Mononuclear cell (primary cell): Measurements from ENCODE around the gene GLOD4. TPM values are rescaled to one million over a fixed set of nuclear protein-coding genes. Genes with fewer than 3 reads are reported as not detected.
"Not testable (repeated sequence)": the region's sequence is repeated elsewhere in the genome, so short reads cannot be mapped to it uniquely, and the experiment has no call there.

Experiments used
- H3K27me3 ChIP-seq: 2 replicates; pipeline ENCODE4 v1.6.0; 2011; ENCODE audit warnings: low read length, control low read depth; ENCODE audit not compliant: insufficient read depth
- H3K4me1 ChIP-seq: 2 replicates; pipeline ENCODE4 v1.5.1; 2011; ENCODE audit warnings: mild to moderate bottlenecking, low read length, control low read depth; ENCODE audit not compliant: insufficient read depth
- H3K4me3 ChIP-seq: 2 replicates; pipeline ENCODE4 v1.5.1; 2011; ENCODE audit warnings: mild to moderate bottlenecking, low read length, moderate library complexity
- H3K9me3 ChIP-seq: 2 replicates; pipeline ENCODE4 v1.5.1; 2011; ENCODE audit warnings: low read depth, mild to moderate bottlenecking, control low read depth, low read length
- total RNA-seq: library from RNA; depleted of rRNA; stranded (reverse); fragments of >200 nt; gene quantifications from one replicate; pipeline ENCODE4 v1.2.3, GENCODE V29; 2012

GLOD4 gene
- total RNA-seq, 1 donor: 58.4 TPM

DNA sequence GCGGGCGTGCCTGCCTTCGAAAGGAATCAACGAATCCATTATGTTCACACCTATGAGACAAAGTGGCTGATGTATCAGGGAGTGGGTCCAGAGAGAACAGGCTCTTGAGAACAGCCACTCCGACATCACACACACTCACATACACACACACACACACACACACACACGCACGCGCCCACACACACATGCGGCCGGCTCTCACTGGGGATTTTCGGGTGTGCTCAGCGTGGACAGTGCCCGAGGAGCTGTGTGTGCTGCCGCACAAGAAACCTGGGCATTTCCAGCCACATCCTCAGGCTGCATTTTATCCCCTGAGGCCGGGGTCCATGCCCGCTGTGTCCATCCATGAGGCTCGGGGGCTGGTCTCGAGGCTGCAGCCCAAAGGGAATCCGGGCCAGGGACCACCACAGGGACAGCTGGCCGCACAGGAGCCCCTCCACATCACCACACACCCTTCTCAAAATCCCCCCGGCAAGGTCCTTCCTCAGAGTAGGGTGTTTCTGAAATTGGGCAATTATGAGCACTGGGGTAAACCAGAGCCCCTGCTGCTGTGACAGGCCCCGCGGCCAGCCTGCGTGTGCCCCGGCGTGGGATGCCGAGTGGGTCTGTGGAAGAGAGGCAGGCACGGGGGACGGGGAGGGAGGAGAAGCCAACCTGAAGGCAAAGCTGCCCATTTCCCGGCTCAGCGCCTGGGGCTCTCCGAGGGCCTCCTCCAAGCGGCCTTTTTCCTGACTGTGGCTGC lies 24.9 kb upstream of the GLOD4 start:
- H3K4me3 ChIP-seq: no peak overlapping the region

DNA sequence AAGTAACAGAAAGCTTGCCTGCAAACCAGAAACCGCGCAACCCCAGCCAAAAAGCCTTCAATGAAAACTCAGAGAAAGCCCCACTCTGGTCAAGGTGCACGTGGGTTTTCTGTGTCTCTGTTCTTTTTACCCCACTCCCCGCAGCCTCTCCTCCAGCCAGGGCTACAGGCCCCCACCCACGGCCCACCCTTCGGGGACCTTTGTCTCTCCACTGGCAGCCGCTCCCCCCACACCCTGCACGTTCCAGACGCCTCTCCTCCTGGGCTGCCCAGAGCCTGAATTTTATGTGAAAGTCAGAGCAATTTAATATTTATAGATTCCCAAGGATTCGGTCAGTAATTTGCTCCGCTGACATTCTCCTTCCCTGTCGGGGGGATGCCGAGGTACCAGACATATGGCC lies 24.3 kb upstream of the GLOD4 start:
- Histone ChIP-seq H3K9me3 (no peaks in the 10 kb centered on the region), H3K4me1 (no peaks in the 10 kb centered on the region), H3K27me3 (no peaks in the 10 kb centered on the region), H3K4me3 (no peak overlapping the region)

More for the DNA sequence above, 24.9 kb upstream of the GLOD4 start:
- Histone ChIP-seq H3K27me3 (no peaks in the 10 kb centered on the region), H3K4me1 (no peaks in the 10 kb centered on the region), H3K9me3 (no peaks in the 10 kb centered on the region)

DNA sequence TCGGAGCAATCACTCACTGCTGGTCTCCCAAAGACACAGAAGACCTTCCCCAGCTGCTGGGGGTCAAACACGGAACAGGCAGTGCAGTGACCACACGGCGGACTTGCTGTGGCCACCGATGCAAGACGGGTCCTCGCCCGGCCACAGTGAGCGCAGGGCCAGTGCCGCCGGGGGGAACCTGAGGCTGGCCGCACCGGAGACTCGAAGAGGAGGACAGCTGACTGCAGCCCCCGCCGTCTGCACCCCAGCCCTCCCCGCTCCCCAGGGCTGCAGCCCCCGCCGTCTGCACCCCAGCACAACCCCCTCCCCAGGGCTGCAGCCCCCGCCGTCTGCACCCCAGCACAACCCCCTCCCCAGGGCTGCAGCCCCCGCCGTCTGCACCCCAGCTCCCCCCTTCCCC lies 23.8 kb upstream of the GLOD4 start:
- H3K4me1 ChIP-seq, H3K4me3 ChIP-seq, H3K9me3 ChIP-seq, H3K27me3 ChIP-seq: not testable (repeated sequence)

DNA sequence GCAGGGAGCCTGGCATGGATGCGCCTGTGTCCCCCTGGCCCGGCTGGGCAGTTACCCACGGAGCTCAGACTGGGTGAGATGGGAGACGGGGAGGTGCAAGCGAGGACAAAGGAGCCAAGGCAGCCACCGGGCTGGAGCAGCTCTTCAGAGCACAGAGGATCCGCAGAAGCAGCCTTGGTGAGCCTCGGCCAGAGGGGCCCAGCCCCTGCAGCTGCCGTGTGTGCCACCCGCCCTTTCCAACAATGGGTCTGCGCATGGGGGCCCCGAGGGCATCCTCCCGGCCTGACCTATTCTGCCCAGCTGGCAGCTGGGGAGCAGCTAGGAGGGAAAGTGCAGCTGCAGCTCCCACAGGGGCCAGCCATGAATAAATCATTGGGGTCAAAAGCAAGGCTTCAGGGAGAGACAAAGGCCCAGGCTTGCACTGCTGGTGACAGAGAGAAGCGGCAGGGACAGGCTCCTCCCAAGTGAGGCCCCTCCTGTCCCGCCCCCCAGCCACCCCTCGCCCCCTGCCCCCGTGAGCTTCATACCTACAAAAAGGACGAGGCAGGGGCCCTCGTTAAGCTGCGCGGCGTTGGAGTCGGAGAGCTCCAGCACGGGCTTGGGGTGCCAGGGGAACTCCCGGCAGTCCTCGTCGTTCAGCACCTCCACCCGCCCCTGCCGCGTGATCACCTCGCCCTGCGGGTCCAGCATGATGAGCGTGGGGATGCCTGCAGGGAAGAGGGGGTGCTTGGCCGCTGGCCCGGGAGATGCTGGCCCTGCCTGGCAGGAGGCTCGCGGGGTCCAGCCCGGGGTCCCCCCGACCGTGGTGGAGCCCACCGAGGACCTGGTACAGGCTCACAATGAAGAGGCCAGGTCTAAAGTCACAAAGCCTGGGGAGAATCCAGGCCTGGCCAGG lies 22.7 kb upstream of the GLOD4 start:
- Histone ChIP-seq H3K4me3 (no peak overlapping the region), H3K9me3 (no peaks in the 10 kb centered on the region), H3K27me3 (no peaks in the 10 kb centered on the region), H3K4me1 (no peaks in the 10 kb centered on the region)

DNA sequence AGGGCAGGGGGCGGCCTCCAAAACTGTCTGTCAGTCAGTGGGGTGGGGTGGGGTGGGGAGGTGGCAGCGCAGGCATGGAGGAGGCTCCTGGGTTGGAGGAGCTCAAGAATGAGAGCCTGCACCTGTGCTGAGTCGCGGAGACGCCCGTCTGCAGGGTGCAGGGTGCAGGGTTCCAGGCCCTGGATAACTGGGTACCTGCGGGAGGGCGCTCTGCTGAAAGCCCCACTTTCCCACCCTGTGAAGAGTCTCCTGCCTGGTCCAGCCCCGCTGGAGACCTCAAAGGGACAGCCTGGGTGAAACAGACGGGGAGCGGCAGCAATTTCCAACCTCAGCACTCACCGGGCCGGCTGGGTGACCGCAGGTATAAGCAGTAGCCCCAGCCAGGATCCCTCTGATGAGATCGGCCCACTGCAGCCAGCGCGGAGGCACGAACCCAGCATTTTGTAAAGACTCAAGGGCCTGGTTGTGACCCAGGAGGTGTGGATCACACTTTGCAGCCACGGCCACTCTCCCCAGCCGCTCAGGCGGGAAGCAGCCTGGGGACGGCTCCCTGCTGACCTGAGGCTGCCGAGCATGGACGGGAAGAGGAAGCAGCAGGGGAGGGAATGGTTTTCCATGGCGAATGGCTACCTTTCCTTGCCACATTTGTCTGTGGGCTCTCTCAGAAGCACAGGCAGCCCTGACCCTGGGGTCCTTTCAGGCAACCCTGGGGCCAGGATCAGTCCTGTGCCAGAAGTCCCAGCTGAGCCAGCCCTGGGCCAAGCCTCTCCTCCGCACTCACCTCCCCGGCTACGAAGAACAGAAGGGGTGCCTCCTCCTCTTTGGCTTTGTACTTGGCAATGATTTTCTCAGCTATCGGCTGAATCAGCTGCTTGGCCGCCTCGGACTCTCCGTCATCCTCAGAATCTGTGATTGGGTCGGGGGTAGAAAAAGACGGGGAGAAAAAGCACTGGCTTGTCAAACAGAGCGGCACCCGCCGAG lies 21.1 kb upstream of the GLOD4 start:
- Histone ChIP-seq H3K9me3 (no peaks in the 10 kb centered on the region), H3K27me3 (no peaks in the 10 kb centered on the region), H3K4me3 (no peak overlapping the region), H3K4me1 (no peaks in the 10 kb centered on the region)

DNA sequence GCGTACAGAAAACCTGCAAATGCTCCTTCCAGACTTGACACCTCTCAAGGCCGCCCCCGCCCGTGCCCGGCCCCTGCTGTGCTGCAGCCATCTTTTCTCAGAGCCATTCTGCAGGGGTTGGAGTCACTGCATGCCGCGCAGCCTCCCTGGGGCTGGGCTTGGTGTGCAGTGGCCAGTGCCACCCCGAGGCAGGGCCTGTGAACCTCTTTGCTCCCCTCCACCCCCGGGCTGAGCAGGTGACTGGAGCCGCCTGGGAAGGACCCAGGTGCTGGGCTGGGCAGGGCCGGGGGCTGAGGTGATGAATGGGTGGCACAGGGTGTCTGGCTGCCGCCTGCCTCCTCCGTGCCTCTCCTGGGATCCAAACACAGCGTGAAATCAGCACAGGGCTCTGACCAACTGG lies 20.4 kb upstream of the GLOD4 start:
- Histone ChIP-seq H3K4me3 (no peak overlapping the region), H3K27me3 (no peaks in the 10 kb centered on the region), H3K9me3 (no peaks in the 10 kb centered on the region), H3K4me1 (no peaks in the 10 kb centered on the region)

DNA sequence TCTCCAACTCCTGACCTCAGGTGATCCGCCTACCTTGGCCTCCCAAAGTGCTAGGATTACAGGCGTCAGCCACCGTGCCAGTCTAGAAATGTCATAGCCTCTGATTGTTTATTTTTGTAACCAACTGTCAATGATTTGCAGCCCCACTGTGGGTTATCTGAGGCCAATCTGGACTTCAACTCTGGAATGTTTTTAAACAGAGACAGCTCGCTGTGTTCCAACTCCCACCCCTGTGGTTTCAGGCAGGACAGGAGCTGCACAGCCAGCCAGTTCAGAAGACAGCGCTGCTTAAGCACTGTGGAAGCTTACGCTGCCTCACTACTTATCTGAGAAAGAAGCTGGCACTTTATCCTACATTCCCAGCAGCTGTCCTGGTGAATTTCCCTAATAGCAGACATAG lies 19.6 kb upstream of the GLOD4 start:
- Histone ChIP-seq H3K4me3 (no peak overlapping the region), H3K27me3 (no peaks in the 10 kb centered on the region), H3K9me3 (no peaks in the 10 kb centered on the region), H3K4me1 (no peaks in the 10 kb centered on the region)

DNA sequence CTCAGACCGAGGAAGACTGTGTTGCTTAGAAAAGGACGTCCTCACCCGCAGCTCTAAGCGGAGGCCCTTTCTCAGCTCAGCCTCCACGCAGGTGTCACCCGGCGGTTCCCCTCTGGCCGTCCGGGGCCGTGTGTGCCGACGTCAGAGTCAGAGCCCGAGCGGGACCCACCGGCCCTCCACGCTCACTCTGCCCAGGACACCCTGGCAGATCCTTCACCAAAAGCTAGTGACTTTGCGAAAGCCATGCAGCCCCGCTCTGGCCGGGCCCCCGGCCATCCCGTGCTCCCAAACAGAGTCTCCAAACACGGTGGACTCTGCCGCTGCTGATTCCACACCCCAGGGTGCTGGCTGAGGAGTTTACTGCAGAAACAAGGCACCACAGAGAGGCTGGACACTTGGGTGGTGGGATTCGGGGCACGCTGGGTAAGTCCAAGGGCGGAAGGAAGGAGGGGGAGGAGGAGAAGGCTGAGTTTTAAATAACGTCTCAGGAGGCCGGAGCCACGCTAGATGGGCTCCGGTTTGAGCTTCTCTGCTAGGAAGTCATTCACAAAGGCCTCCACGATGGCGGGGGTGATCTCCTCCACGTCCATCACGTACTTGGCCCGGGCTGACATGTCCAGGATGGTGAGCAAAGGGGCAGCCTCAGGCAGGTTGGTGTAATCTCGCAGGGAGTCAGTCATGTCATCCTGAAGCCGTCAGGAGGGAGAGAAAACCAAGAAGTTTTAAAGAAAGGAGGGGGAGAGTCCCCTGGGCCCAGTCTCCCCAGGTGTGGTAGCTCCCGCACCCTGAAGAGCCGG lies 18.6 kb upstream of the GLOD4 start:
- H3K27me3 ChIP-seq: no peaks in the 10 kb centered on the region
- no peak overlapping the region for H3K4me3 ChIP-seq
- no peaks in the 10 kb centered on the region for H3K9me3 ChIP-seq
- no peaks in the 10 kb centered on the region for H3K4me1 ChIP-seq

DNA sequence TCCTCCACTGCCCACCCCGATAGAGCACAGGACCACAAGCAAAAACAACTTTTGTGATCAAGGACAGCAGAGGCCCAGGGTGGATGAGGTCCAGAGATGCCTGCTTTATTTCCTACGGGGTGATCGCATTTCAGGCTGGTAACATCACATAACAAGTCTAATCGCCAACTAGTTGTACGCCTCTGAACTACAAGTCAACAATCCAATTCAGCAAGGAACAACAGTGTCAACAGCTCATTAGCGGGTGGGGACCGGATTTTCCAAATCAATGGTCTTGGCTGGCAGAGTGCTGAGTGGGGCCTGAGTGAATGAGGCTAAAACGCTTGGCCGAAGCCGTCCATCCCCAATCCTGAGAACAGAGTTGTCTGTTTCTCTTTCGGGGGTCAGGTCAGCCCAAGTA lies 17.2 kb upstream of the GLOD4 start:
- no peak overlapping the region for H3K4me3 ChIP-seq
- no peaks in the 10 kb centered on the region for H3K27me3 ChIP-seq
- H3K4me1 ChIP-seq: peaks cover 5% of the 10 kb centered on the region
- no peaks in the 10 kb centered on the region for H3K9me3 ChIP-seq

DNA sequence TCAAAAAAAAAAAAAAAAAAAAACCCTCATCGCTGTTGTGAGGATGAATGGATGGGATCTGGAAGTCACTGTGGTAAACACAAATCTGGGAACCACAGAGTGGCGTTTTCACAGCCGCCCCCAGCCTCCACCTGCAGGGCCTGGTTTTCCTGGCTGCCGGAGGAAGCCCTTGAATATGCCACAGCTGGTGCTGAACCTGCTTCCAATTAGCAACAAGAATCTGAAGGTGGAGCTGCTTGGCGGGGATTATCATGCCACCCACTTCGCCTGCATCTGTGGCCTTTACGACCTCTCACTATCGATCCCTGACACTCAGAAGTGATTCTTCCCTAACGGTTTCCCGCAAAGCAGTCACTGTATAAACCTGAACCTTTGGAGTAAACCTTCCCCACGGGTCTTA lies 16.2 kb upstream of the GLOD4 start:
- no peak overlapping the region for H3K4me3 ChIP-seq
- peaks cover 5% of the 10 kb centered on the region for H3K4me1 ChIP-seq
- H3K27me3 ChIP-seq: no peaks in the 10 kb centered on the region
- H3K9me3 ChIP-seq: no peaks in the 10 kb centered on the region

DNA sequence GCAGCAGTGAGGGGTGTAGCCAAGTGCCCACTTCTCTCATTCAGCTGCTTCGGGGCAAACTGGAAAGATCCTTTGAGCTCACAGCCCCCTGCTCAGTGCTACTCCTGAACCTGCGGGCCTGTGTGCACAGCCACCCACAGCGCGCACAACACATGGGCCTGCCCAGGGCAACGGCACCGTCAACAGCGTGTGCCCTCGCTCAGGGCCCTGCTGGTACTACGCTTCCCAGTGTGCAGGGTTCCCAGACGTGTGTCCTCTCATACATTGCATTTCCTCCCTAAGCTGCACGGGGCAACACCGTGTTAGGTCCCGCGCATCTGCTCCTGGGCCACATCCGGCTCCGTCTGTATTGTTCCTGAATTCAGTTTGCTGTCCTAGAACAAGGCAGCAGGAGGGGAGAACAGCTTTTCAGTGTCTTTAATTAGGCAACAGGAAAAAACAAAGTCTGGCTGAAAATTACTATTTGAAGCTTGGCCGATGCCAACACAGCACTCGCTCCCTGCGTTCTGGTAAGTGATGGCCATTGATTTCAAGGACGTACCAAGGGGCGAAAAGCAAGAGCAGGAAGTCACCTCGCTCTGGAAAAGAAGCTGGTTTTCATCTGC lies 15.3 kb upstream of the GLOD4 start:
- no peaks in the 10 kb centered on the region for H3K27me3 ChIP-seq
- no peak overlapping the region for H3K4me3 ChIP-seq
- peaks cover 5% of the 10 kb centered on the region for H3K4me1 ChIP-seq
- H3K9me3 ChIP-seq: no peaks in the 10 kb centered on the region

DNA sequence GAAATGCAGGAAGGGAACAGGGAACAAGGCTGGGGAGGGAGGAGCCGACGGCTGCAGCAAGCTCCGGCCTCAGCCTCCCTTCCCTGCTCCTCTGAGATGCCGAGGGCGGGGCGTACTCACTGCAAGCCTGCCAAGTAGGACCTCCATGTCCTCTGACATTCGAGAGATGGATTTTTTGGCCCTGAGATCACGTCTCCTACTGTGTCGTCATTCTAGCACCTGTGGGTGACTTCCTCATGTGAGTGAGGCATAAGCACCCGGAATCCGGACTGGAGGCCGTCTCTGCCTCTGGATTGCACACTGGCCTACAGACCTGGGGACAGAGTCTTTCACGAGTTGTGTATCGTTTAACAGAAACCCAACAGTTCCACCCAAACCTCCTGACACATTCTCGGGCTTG lies 14.5 kb upstream of the GLOD4 start:
- H3K4me3 ChIP-seq: no peak overlapping the region
- H3K4me1 ChIP-seq: peaks cover 5% of the 10 kb centered on the region
- H3K27me3 ChIP-seq: no peaks in the 10 kb centered on the region
- H3K9me3 ChIP-seq: no peaks in the 10 kb centered on the region

DNA sequence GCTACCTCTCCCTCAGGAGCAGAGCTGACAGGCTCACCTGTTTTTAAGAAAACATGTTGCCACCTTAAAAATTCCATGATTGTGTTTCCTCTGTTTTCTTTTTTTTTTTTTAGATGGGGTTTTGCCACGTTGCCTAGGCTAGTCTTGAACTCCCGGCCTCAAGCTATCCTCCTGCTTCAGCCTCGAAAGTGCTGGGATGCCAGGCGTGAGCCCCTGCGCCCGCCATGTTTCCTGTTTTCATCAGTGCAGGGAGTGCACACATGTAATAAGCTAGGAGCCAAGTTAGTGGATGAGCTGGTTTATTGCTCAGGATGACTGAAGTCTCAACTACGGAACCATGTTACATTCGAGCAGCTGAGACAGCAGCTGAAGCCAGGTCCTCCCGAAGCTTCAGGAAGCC lies 13.6 kb upstream of the GLOD4 start:
- Histone ChIP-seq H3K27me3 (no peaks in the 10 kb centered on the region), H3K9me3 (no peaks in the 10 kb centered on the region), H3K4me3 (no peak overlapping the region), H3K4me1 (peaks cover 5% of the 10 kb centered on the region)

DNA sequence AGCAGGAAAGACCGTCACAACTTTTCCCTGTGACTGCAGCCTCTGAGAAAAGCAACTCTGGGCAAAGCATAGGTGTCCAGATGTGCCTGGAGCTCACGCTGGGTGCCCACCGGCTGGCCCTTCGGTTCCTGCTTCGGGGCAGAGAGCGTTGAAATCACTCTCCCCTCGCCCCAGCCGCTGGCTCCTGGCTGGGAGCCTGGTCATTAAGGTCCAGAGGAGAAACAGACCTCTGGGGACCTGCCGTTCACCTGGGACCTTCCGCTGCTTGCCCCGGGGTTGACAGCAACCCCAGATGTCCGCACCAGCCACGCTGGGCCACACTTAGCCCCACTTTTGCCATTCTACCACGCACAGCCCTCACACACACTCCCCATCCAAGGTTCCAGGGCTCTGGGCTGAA lies 13.2 kb upstream of the GLOD4 start:
- Histone ChIP-seq H3K9me3 (no peaks in the 10 kb centered on the region), H3K4me3 (no peak overlapping the region), H3K4me1 (peaks cover 5% of the 10 kb centered on the region), H3K27me3 (no peaks in the 10 kb centered on the region)
